Left ventricle myocardium inferior (tissue), 1 donor: Measurements from ENCODE around the gene RORB. TPM values are rescaled to one million over a fixed set of nuclear protein-coding genes. Genes with fewer than 3 reads are reported as not detected.

Source experiments
- DNase-seq: peaks from one replicate; pipeline ENCODE4 v3.0.0-alpha.2; 2020
- H3K27ac ChIP-seq: fragments of 200-600 bp; replicated peaks from 2 replicates; pipeline ENCODE4 v1.8.0; 2021
- H3K27me3 ChIP-seq: fragments of 200-600 bp; 2 replicates; pipeline ENCODE4 v1.8.0; 2021; ENCODE audit warnings: low read depth
- H3K36me3 ChIP-seq: fragments of 200-600 bp; 2 replicates; pipeline ENCODE4 v1.8.0; 2021
- H3K4me1 ChIP-seq: fragments of 200-600 bp; 2 replicates; pipeline ENCODE4 v1.8.0; 2021
- H3K4me3 ChIP-seq: fragments of 200-600 bp; 2 replicates; pipeline ENCODE4 v1.8.0; 2021; ENCODE audit warnings: mild to moderate bottlenecking, moderate library complexity
- H3K9me3 ChIP-seq: fragments of 200-600 bp; replicated peaks from 2 replicates; pipeline ENCODE4 v1.8.0; 2021
- CTCF ChIP-seq: fragments of 200-600 bp; IDR thresholded peaks from 2 replicates; pipeline ENCODE4 v1.8.0; 2021; ENCODE audit warnings: antibody characterized with exemption, mild to moderate bottlenecking, borderline replicate concordance
- intact Hi-C: fragments of 100-400 bp; cut with micrococcal nuclease; formaldehyde crosslinking; loops from one replicate; pipeline ENCODE4 v1.11.0; 2022
- total RNA-seq: library from RNA; stranded (reverse); fragmentation: NEBNext Ultra II Directional; extraction: Animal tissue kit (Norgen Biotek cat#: 25700); gene quantifications from one replicate; pipeline ENCODE4 v1.2.1, GENCODE V29; 2021
- donor health status: DM: no; HTN: yes; CAD: no; lungs with severe emphysema.

The RORB gene
- total RNA-seq, 1 donor from 2014 or later, result 1.2 TPM

- intact Hi-C loops, result no loop called here
- Histone ChIP-seq H3K36me3 (no peaks in the 10 kb centered on the region), H3K9me3 (no peaks in the 10 kb centered on the region), H3K4me1 (no peaks in the 10 kb centered on the region), H3K27ac (no peak overlapping the region), H3K27me3 (peaks cover 3% of the 10 kb centered on the region), H3K4me3 (no peak overlapping the region)
- no peak for DNase-seq
- no peak for TF ChIP-seq CTCF
Observed at GRCh38 chr9:74726581-74726980, 229.4 kb downstream of the RORB start.

GRCh38 chr9:74728176-74728575 lies 231.0 kb downstream of the RORB start:
- no peak overlapping the region for H3K4me3 ChIP-seq
- H3K36me3 ChIP-seq, result no peaks in the 10 kb centered on the region
- no peak overlapping the region for H3K27ac ChIP-seq
- H3K27me3 ChIP-seq, result peaks cover 3% of the 10 kb centered on the region
- no peak for TF ChIP-seq CTCF
- H3K4me1 ChIP-seq, result no peaks in the 10 kb centered on the region
- no peak for DNase-seq
- no peaks in the 10 kb centered on the region for H3K9me3 ChIP-seq
- intact Hi-C loops, result no loop called here

GRCh38 chr9:74729136-74729695 lies 232.1 kb downstream of the RORB start:
- H3K9me3 ChIP-seq, result no peaks in the 10 kb centered on the region
- H3K27me3 ChIP-seq, result peaks cover 2% of the 10 kb centered on the region
- no peak overlapping the region for H3K27ac ChIP-seq
- no peak for DNase-seq
- no peak for TF ChIP-seq CTCF
- no peak overlapping the region for H3K4me3 ChIP-seq
- intact Hi-C loops, result no loop called here
- H3K4me1 ChIP-seq, result no peaks in the 10 kb centered on the region
- no peaks in the 10 kb centered on the region for H3K36me3 ChIP-seq

GRCh38 chr9:74735761-74736160 lies 238.6 kb downstream of the RORB start:
- TF ChIP-seq CTCF, result no peak
- H3K9me3 ChIP-seq, result no peaks in the 10 kb centered on the region
- H3K4me3 ChIP-seq, result no peak overlapping the region
- intact Hi-C loops, result no loop called here
- H3K36me3 ChIP-seq, result no peaks in the 10 kb centered on the region
- no peak for DNase-seq
- H3K27me3 ChIP-seq, result no peaks in the 10 kb centered on the region
- H3K27ac ChIP-seq, result no peak overlapping the region
- no peaks in the 10 kb centered on the region for H3K4me1 ChIP-seq

- no peaks in the 10 kb centered on the region for H3K36me3 ChIP-seq
- no peak for DNase-seq
- H3K27ac ChIP-seq, result no peak overlapping the region
- no peaks in the 10 kb centered on the region for H3K4me1 ChIP-seq
- H3K9me3 ChIP-seq, result no peaks in the 10 kb centered on the region
- intact Hi-C loops, result no loop called here
- TF ChIP-seq CTCF, result no peak
- peaks cover 8% of the 10 kb centered on the region for H3K27me3 ChIP-seq
- no peak overlapping the region for H3K4me3 ChIP-seq
Observed at GRCh38 chr9:74736646-74737045, 239.5 kb downstream of the RORB start.
